Measurements from ENCODE around the gene ZNF32. TPM values are rescaled to one million over a fixed set of nuclear protein-coding genes. Genes with fewer than 3 reads are reported as not detected.

The ZNF32 gene
- total RNA-seq, 1 experiment from 2014 or later, result 14.6 TPM

- Histone ChIP-seq H4K91ac (ENCODE audit: insufficient read length, low read depth, low read length) (no peak overlapping the region), H3K79me2 (ENCODE audit: insufficient read depth, low read length) (no peaks in the 10 kb centered on the region), H2BK120ac (ENCODE audit: low read depth, low read length, poor library complexity, severe bottlenecking) (no peak overlapping the region), H3K56ac (ENCODE audit: insufficient read length, low read depth, low read length) (no peak overlapping the region), H3K4me2 (ENCODE audit: insufficient read depth, insufficient read length, low read length) (no peak overlapping the region), H3K27me3 (ENCODE audit: insufficient read depth, low read length) (no peaks in the 10 kb centered on the region), H2BK15ac (ENCODE audit: low read depth, low read length) (no peak overlapping the region), H3K18ac (ENCODE audit: insufficient read length, low read depth, low read length) (no peak overlapping the region), H3K23ac (ENCODE audit: insufficient read length, low read depth, low read length) (no peak overlapping the region), H2BK5ac (ENCODE audit: insufficient read length, low read length) (no peak overlapping the region), H3K4ac (ENCODE audit: low read depth, low read length) (no peak overlapping the region), H2BK20ac (ENCODE audit: low read depth, low read length, poor library complexity, severe bottlenecking) (no peak overlapping the region), H2BK12ac (ENCODE audit: insufficient read length, low read depth, low read length) (no peak overlapping the region), H3K4me1 (ENCODE audit: insufficient read depth, low read length) (no peaks in the 10 kb centered on the region), H3K9me3 (ENCODE audit: control insufficient read depth, low read depth, low read length) (no peaks in the 10 kb centered on the region), H3K23me2 (ENCODE audit: insufficient read length, low read depth, low read length, poor library complexity, severe bottlenecking) (no peaks in the 10 kb centered on the region), H3K9ac (ENCODE audit: extremely low read depth, insufficient read length, low read length) (no peak overlapping the region), H4K20me1 (ENCODE audit: control insufficient read depth, insufficient read depth, insufficient read length) (no peaks in the 10 kb centered on the region), H2AK5ac (ENCODE audit: insufficient read length, low read length) (no peak overlapping the region), H3T11ph (ENCODE audit: low read length) (no peak overlapping the region), H3K79me1 (ENCODE audit: insufficient read depth, low read depth, low read length, poor library complexity, severe bottlenecking) (no peaks in the 10 kb centered on the region), H4K5ac (ENCODE audit: insufficient read length, low read depth, low read length) (no peak overlapping the region), H3K14ac (ENCODE audit: insufficient read depth, low read length) (no peak overlapping the region), H2AFZ (ENCODE audit: low read length) (no peak overlapping the region), H4K8ac (replicated peaks; ENCODE audit: insufficient read length, low read depth, low read length) (no peak overlapping the region), H3K27ac (ENCODE audit: insufficient read length, low read depth, low read length) (no peak overlapping the region)
- no CpG with 5 or more reads among the region's 13 CpGs for WGBS (ENCODE audit: extremely low coverage, insufficient read length, low lambda C conversion rate)
- H3K4me1 Mint-ChIP-seq, result peaks cover 0 to 5% of the 10 kb centered on the region in 2 experiments; a peak in 1 of 4 replicates
- H3K27me3 Mint-ChIP-seq (ENCODE audit: low read depth), result peaks cover 17% of the 10 kb centered on the region
- DNase-seq, result no peak
- H3K4me3 Mint-ChIP-seq, result no peak overlapping the region
- H3K27ac Mint-ChIP-seq, result no peak overlapping the region
- peaks cover 0 to 3% of the 10 kb centered on the region in 2 experiments; a peak in 2 of 5 replicates for H3K9me3 Mint-ChIP-seq
- H3K36me3 Mint-ChIP-seq (ENCODE audit: insufficient read depth in 1 of 3, low read depth in 3 of 3), result no peaks in the 10 kb centered on the region; a peak in 1 of 7 replicates
- no peak for TF ChIP-seq CTCF (conservative IDR thresholded peaks at IDR 0.05)
These were observed 26.0 kb upstream of the ZNF32 start for GRCh38 chr10:43674553-43675210.

Measured in H9 (cell line).